Activated CD8-positive, alpha-beta memory T cell treated with anti-CD3 and anti-CD28 coated beads for 36 hours (primary cell): ENCODE data around the gene CACNB1. TPM values are rescaled to one million over a fixed set of nuclear protein-coding genes. Genes with fewer than 3 reads are reported as not detected.

Experiments
- CTCF ChIA-PET: fragments of 350-600 bp; sonication (Branson Sonifier 250); formaldehyde crosslinking; loops from one replicate; lab custom pipeline; 2021; ENCODE audit warnings: antibody characterized with exemption; lab: Charles Lee
- POLR2A ChIA-PET: fragments of 350-600 bp; sonication (Branson Sonifier 250); formaldehyde crosslinking; loops from one replicate; lab custom pipeline; 2021; ENCODE audit warnings: antibody characterized with exemption; lab: Charles Lee
- total RNA-seq, 2 experiments: library from RNA; stranded (reverse); gene quantifications; one replicate each; pipeline ENCODE4 v1.2.3, GENCODE V29; 2021

Gene CACNB1
- total RNA-seq, 2 experiments from 2014 or later: 16.9 to 17.4 TPM

GRCh38 chr17:39194089-39194984, 3.1 kb downstream of the CACNB1 start:
- POLR2A ChIA-PET: no interaction called here
- CTCF ChIA-PET: interaction anchor here (1.8 to 3.2 kb wide), 2 partner anchors 19 kb away, joined by 10 to 13 read pairs; no protein-coding TSS in a partner anchor

- ChIA-PET CTCF (interaction anchor here (1.0 to 3.2 kb wide), 2 partner anchors 18 to 39 kb away, joined by 5 to 13 read pairs; no protein-coding TSS in a partner anchor), POLR2A (no interaction called here)
Measured at GRCh38 chr17:39193346-39193745, 4.1 kb downstream of the CACNB1 start.

- POLR2A ChIA-PET: no interaction called here
- CTCF ChIA-PET: interaction anchor here (1.0 to 3.2 kb wide), 2 partner anchors 18 to 39 kb away, joined by 5 to 13 read pairs; no protein-coding TSS in a partner anchor
Measured at GRCh38 chr17:39192901-39193300, 4.6 kb downstream of the CACNB1 start.

- ChIA-PET CTCF (interaction anchor here (0.9 to 3.2 kb wide), 2 partner anchors 8 to 17 kb away, joined by 3 to 13 read pairs; partner anchors contain the start of gene RPL19), POLR2A (no interaction called here)
Measured at GRCh38 chr17:39191750-39192510, 5.5 kb downstream of the CACNB1 start.

GRCh38 chr17:39187152-39187830, 10.2 kb downstream of the CACNB1 start:
- ChIA-PET CTCF (interaction anchor here (1.1 to 1.6 kb wide), 2 partner anchors 12 kb away, joined by 3 to 5 read pairs; no protein-coding TSS in a partner anchor), POLR2A (interaction anchor here (0.6 kb wide), 1 partner anchor 432 kb away, joined by 3 read pairs; no protein-coding TSS in a partner anchor)

GRCh38 chr17:39186481-39187002, 10.9 kb downstream of the CACNB1 start:
- CTCF ChIA-PET: interaction anchor here (1.1 to 1.6 kb wide), 2 partner anchors 12 to 13 kb away, joined by 3 to 5 read pairs; no protein-coding TSS in a partner anchor
- POLR2A ChIA-PET: interaction anchor here (0.9 kb wide), 1 partner anchor 22 kb away, joined by 3 read pairs; no protein-coding TSS in a partner anchor

- CTCF ChIA-PET: interaction anchor here (1.2 to 2.4 kb wide), 2 partner anchors 12 to 19 kb away, joined by 4 to 5 read pairs; no protein-coding TSS in a partner anchor
- POLR2A ChIA-PET: interaction anchor here (0.6 kb wide), 1 partner anchor 14 kb away, joined by 3 read pairs; no protein-coding TSS in a partner anchor
Measured at GRCh38 chr17:39183720-39184119, 13.7 kb downstream of the CACNB1 start.

- POLR2A ChIA-PET: no interaction called here
- CTCF ChIA-PET: interaction anchor here (1.2 to 2.4 kb wide), 2 partner anchors 13 to 18 kb away, joined by 4 to 5 read pairs; no protein-coding TSS in a partner anchor
Measured at GRCh38 chr17:39183045-39183444, 14.4 kb downstream of the CACNB1 start.

GRCh38 chr17:39181303-39181702, 16.2 kb downstream of the CACNB1 start:
- ChIA-PET POLR2A (no interaction called here), CTCF (interaction anchor here (0.6 to 2.4 kb wide), 3 partner anchors 15 to 162 kb away, joined by 3 to 5 read pairs (median 5); partner anchors contain the start of gene ARL5C)

- ChIA-PET POLR2A (no interaction called here), CTCF (no interaction called here)
Measured at GRCh38 chr17:39178536-39178935, 18.9 kb downstream of the CACNB1 start.

- POLR2A ChIA-PET: no interaction called here
- CTCF ChIA-PET: interaction anchor here (5.6 kb wide), 1 partner anchor 11 kb away, joined by 58 read pairs; the partner anchor contains the start of gene ARL5C
Measured at GRCh38 chr17:39177256-39177655, 20.2 kb downstream of the CACNB1 start.

- POLR2A ChIA-PET: no interaction called here
- CTCF ChIA-PET: interaction anchor here (1.2 to 5.6 kb wide), 13 partner anchors 10 to 250 kb away, joined by 3 to 58 read pairs (median 6); partner anchors contain the start of genes ARL5C, LASP1NB and RPL19
Measured at GRCh38 chr17:39175695-39176093, 21.8 kb downstream of the CACNB1 start.

- POLR2A ChIA-PET: interaction anchor here (0.9 to 1.4 kb wide), 2 partner anchors 10 to 192 kb away, joined by 4 to 6 read pairs; no protein-coding TSS in a partner anchor
- CTCF ChIA-PET: interaction anchor here (0.6 to 5.6 kb wide), 23 partner anchors 9 to 391 kb away, joined by 3 to 58 read pairs (median 4); partner anchors contain the start of genes ARL5C, LASP1NB and RPL19
Measured at GRCh38 chr17:39174920-39175694, 22.4 kb downstream of the CACNB1 start.

GRCh38 chr17:39173526-39174274, 23.8 kb downstream of the CACNB1 start:
- POLR2A ChIA-PET: interaction anchor here (0.6 to 1.4 kb wide), 3 partner anchors 9 to 1157 kb away, joined by 4 to 6 read pairs (median 5); partner anchors contain the start of gene RPL19

GRCh38 chr17:39173080-39173479, 24.4 kb downstream of the CACNB1 start:
- ChIA-PET POLR2A (interaction anchor here (0.5 to 0.7 kb wide), 3 partner anchors 10 to 27 kb away, joined by 3 to 5 read pairs (median 4); partner anchors contain the start of gene RPL19), CTCF (interaction anchor here (0.8 to 5.6 kb wide), 5 partner anchors 7 to 189 kb away, joined by 3 to 58 read pairs (median 21); partner anchors contain the start of gene ARL5C)

More at GRCh38 chr17:39173526-39174274, 23.8 kb downstream of the CACNB1 start:
- CTCF ChIA-PET: interaction anchor here (0.6 to 5.6 kb wide), 13 partner anchors 8 to 190 kb away, joined by 3 to 58 read pairs (median 4); partner anchors contain the start of gene ARL5C

GRCh38 chr17:39171933-39172332, 25.5 kb downstream of the CACNB1 start:
- ChIA-PET POLR2A (interaction anchor here (0.5 kb wide), 1 partner anchor 266 kb away, joined by 8 read pairs; no protein-coding TSS in a partner anchor), CTCF (interaction anchor here (5.6 kb wide), 1 partner anchor 188 kb away, joined by 35 read pairs; no protein-coding TSS in a partner anchor)
